ENCODE data around the gene ARHGEF17. TPM values are rescaled to one million over a fixed set of nuclear protein-coding genes. Genes with fewer than 3 reads are reported as not detected.

ARHGEF17 gene
- total and polyA plus RNA-seq, 2 donors (not counting 1 experiment from before 2014, with no cell fraction given): 42.8 to 43.1 TPM

DNA sequence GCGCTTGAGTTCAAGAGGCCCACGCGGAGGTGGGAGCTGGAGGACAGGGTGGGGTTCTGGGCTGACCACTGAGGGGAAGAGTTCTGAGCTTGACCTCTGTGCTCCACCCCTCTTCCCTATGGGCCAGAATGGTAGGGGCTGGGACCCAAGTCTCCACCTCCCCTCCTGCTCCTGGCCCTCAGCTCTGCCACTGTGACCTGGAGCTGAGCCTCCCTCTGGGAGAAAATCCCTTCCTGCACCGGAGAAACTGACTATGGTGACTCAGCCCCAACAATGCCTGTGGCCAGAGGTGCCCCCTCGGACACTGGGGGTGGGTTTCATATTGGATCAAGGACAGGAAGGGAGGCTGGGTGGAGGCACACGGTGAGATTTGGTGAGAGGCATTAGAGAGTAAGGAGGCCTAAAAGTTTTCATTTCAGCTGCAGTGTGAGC, 91.1 kb downstream of the ARHGEF17 start:
- H3K4me2 ChIP-seq (ENCODE audit: extremely low read depth, insufficient read depth, low read length): no peak overlapping the region
- H3K4me1 ChIP-seq (ENCODE audit: control insufficient read depth, extremely low read depth, insufficient read depth, low read length): no peaks in the 10 kb centered on the region
- no peak overlapping the region for H3K9ac ChIP-seq (ENCODE audit: insufficient read depth, low read length)
- TF ChIP-seq EZH2 (IDR thresholded peaks at IDR 0.05; ENCODE audit: low read length, missing control alignments) (no peak), CTCF (conservative IDR thresholded peaks at IDR 0.05 in 1 of 2, IDR thresholded peaks at IDR 0.05 in 1 of 2; ENCODE audit: low read depth in 1 of 2, low read length in 2 of 2) (no peak)
- H3K4me3 ChIP-seq (replicated peaks in 1 of 4; ENCODE audit: control extremely low read depth in 1 of 4, insufficient read depth in 1 of 4, low read depth in 3 of 4, low read length in 4 of 4): no peak overlapping the region
- no peaks in the 10 kb centered on the region for H3K79me2 ChIP-seq (ENCODE audit: control insufficient read depth, insufficient read depth, low read length)
- H3K36me3 ChIP-seq (ENCODE audit: control insufficient read depth, insufficient read depth, low read length): peaks cover 6% of the 10 kb centered on the region
- H3K9me3 ChIP-seq (ENCODE audit: control insufficient read depth, insufficient read depth, low read depth, low read length): no peaks in the 10 kb centered on the region
- H3K27ac ChIP-seq (ENCODE audit: insufficient read depth, low read length): no peak overlapping the region
- H2AFZ ChIP-seq (ENCODE audit: low read length): no peak overlapping the region
- no peaks in the 10 kb centered on the region for H4K20me1 ChIP-seq (ENCODE audit: control insufficient read depth, extremely low read depth, insufficient read depth, low read length)
- no peaks in the 10 kb centered on the region for H3K27me3 ChIP-seq (ENCODE audit: control insufficient read depth, insufficient read depth, low read length)
- no peak for DNase-seq (ENCODE audit: low read depth in 2 of 2)

- no peaks in the 10 kb centered on the region for H3K9me3 ChIP-seq (ENCODE audit: control insufficient read depth, insufficient read depth, low read depth, low read length)
- H3K4me3 ChIP-seq (replicated peaks in 1 of 4; ENCODE audit: control extremely low read depth in 1 of 4, insufficient read depth in 1 of 4, low read depth in 3 of 4, low read length in 4 of 4): no peak overlapping the region
- H3K4me2 ChIP-seq (ENCODE audit: extremely low read depth, insufficient read depth, low read length): no peak overlapping the region
- no peaks in the 10 kb centered on the region for H4K20me1 ChIP-seq (ENCODE audit: control insufficient read depth, extremely low read depth, insufficient read depth, low read length)
- no peaks in the 10 kb centered on the region for H3K79me2 ChIP-seq (ENCODE audit: control insufficient read depth, insufficient read depth, low read length)
- no peaks in the 10 kb centered on the region for H3K4me1 ChIP-seq (ENCODE audit: control insufficient read depth, extremely low read depth, insufficient read depth, low read length)
- H3K9ac ChIP-seq (ENCODE audit: insufficient read depth, low read length): no peak overlapping the region
- H3K27ac ChIP-seq (ENCODE audit: insufficient read depth, low read length): no peak overlapping the region
- no peaks in the 10 kb centered on the region for H3K27me3 ChIP-seq (ENCODE audit: control insufficient read depth, insufficient read depth, low read length)
- no peak for DNase-seq (ENCODE audit: low read depth in 2 of 2)
- H2AFZ ChIP-seq (ENCODE audit: low read length): no peak overlapping the region
- TF ChIP-seq CTCF (conservative IDR thresholded peaks at IDR 0.05 in 1 of 2, IDR thresholded peaks at IDR 0.05 in 1 of 2; ENCODE audit: low read depth in 1 of 2, low read length in 2 of 2): no peak
- TF ChIP-seq EZH2 (IDR thresholded peaks at IDR 0.05; ENCODE audit: low read length, missing control alignments): no peak
- H3K36me3 ChIP-seq (ENCODE audit: control insufficient read depth, insufficient read depth, low read length): peaks cover 4% of the 10 kb centered on the region
These were observed 91.6 kb downstream of the ARHGEF17 start for GRCh38 chr11:73399636-73400035.

GRCh38 chr11:73400293-73400692, 92.2 kb downstream of the ARHGEF17 start:
- Histone ChIP-seq H3K9ac (ENCODE audit: insufficient read depth, low read length) (no peak overlapping the region), H3K27ac (ENCODE audit: insufficient read depth, low read length) (no peak overlapping the region), H3K27me3 (ENCODE audit: control insufficient read depth, insufficient read depth, low read length) (no peaks in the 10 kb centered on the region), H3K9me3 (ENCODE audit: control insufficient read depth, insufficient read depth, low read depth, low read length) (no peaks in the 10 kb centered on the region), H4K20me1 (ENCODE audit: control insufficient read depth, extremely low read depth, insufficient read depth, low read length) (no peaks in the 10 kb centered on the region), H3K4me3 (replicated peaks in 1 of 4; ENCODE audit: control extremely low read depth in 1 of 4, insufficient read depth in 1 of 4, low read depth in 3 of 4, low read length in 4 of 4) (no peak overlapping the region), H3K79me2 (ENCODE audit: control insufficient read depth, insufficient read depth, low read length) (no peaks in the 10 kb centered on the region), H3K4me2 (ENCODE audit: extremely low read depth, insufficient read depth, low read length) (no peak overlapping the region), H3K36me3 (ENCODE audit: control insufficient read depth, insufficient read depth, low read length) (peaks cover 6% of the 10 kb centered on the region), H2AFZ (ENCODE audit: low read length) (no peak overlapping the region), H3K4me1 (ENCODE audit: control insufficient read depth, extremely low read depth, insufficient read depth, low read length) (no peaks in the 10 kb centered on the region)
- TF ChIP-seq EZH2 (IDR thresholded peaks at IDR 0.05; ENCODE audit: low read length, missing control alignments): no peak
- TF ChIP-seq CTCF (conservative IDR thresholded peaks at IDR 0.05 in 1 of 2, IDR thresholded peaks at IDR 0.05 in 1 of 2; ENCODE audit: low read depth in 1 of 2, low read length in 2 of 2): no peak
- DNase-seq (ENCODE audit: low read depth in 2 of 2): no peak
